GM12878 (cell line): ENCODE measurements around the gene SYNGR1. TPM values are rescaled to one million over a fixed set of nuclear protein-coding genes. Genes with fewer than 3 reads are reported as not detected.

Source experiments
- ATAC-seq: fragments of 200-7000 bp; cut with Tn5 transposase; 3 replicates; pipeline ENCODE4 v1.9.1; 2020; ENCODE audit warnings: mild to moderate bottlenecking, moderate library complexity
- BruUV-seq: library from RNA; stranded (reverse); fragments of 400-500 nt; replicated peaks from 2 replicates; lab custom pipeline; 2021; lab: Mats Ljungman, UMichigan
- CTCF ChIA-PET: fragments of 300-600 bp; sonication (Branson Sonifier 250); formaldehyde crosslinking; extraction: SDS; loops from one replicate; lab custom pipeline; 2021; ENCODE audit warnings: inconsistent platforms; lab: Yijun Ruan, JAX
- POLR2A ChIA-PET: fragments of 350-600 bp; formaldehyde crosslinking; extraction: SDS; loops from one replicate; lab custom pipeline; 2021; ENCODE audit warnings: inconsistent platforms; lab: Charles Lee
- RAD21 ChIA-PET: fragments of 300-600 bp; sonication (Branson Sonifier 250); formaldehyde crosslinking; loops from one replicate; lab custom pipeline; 2023; ENCODE audit warnings: antibody characterized with exemption; ENCODE audit not compliant: unreplicated experiment; lab: Charles Lee
- SMC1A ChIA-PET: fragments of 300-600 bp; sonication (Branson Sonifier 250); formaldehyde crosslinking; loops from one replicate; lab custom pipeline; 2023; ENCODE audit not compliant: unreplicated experiment, uncharacterized antibody; lab: Charles Lee
- DNase-seq: peaks from one replicate; pipeline ENCODE4 v3.0.0-alpha.2; 2011; ENCODE audit warnings: low read depth, low spot score
- FAIRE-seq: peaks from 3 replicates; lab custom pipeline; 2011; peaks lifted over from hg19 to GRCh38; lab: Jason Lieb, UNC
- H2AFZ ChIP-seq: 2 replicates; pipeline ENCODE4 v1.6.0; 2011; ENCODE audit warnings: low read depth, low read length, control low read depth; ENCODE audit not compliant: control insufficient read depth
- H3K27ac ChIP-seq: 2 replicates; pipeline ENCODE4 v1.5.1; 2011; ENCODE audit warnings: control low read depth; ENCODE audit not compliant: control insufficient read depth, insufficient read depth
- H3K27me3 ChIP-seq, 2 experiments: replicated peaks in 1 of 2; 2 replicates each; pipeline versions ENCODE4 v1.6.0 to v1.6.1; 2011; ENCODE audit warnings: low read length in 1 of 2; ENCODE audit not compliant: control insufficient read depth in 2 of 2, insufficient read depth in 2 of 2
- H3K36me3 ChIP-seq, 2 experiments: 2 replicates each; pipeline ENCODE4 v1.5.1; 2011; ENCODE audit warnings: low read length in 1 of 2; ENCODE audit not compliant: control insufficient read depth in 2 of 2, insufficient read depth in 2 of 2
- H3K4me1 ChIP-seq: 2 replicates; pipeline ENCODE4 v1.6.1; 2011; ENCODE audit warnings: mild to moderate bottlenecking, low read length, moderate library complexity, mixed read lengths; ENCODE audit not compliant: control insufficient read depth, insufficient read depth
- H3K4me2 ChIP-seq: 2 replicates; pipeline ENCODE4 v1.6.0; 2011; ENCODE audit warnings: control low read depth; ENCODE audit not compliant: control insufficient read depth, insufficient read depth
- H3K4me3 ChIP-seq: fragments of 200-600 bp; sonication (generic); 2 replicates; pipeline ENCODE4 v1.5.1; 2016
- H3K79me2 ChIP-seq: 2 replicates; pipeline ENCODE4 v1.6.0; 2011; ENCODE audit warnings: low read length; ENCODE audit not compliant: control insufficient read depth, insufficient read depth
- H3K9ac ChIP-seq: 2 replicates; pipeline ENCODE4 v1.8.0; 2011; ENCODE audit warnings: low read length, control low read depth, mixed read lengths; ENCODE audit not compliant: control insufficient read depth, insufficient read depth
- H3K9me3 ChIP-seq: replicated peaks from 3 replicates; pipeline ENCODE4 v1.5.1; 2011; ENCODE audit warnings: mild to moderate bottlenecking, low read length; ENCODE audit not compliant: control insufficient read depth, insufficient read depth
- H4K20me1 ChIP-seq: 2 replicates; pipeline ENCODE4 v1.6.0; 2011; ENCODE audit not compliant: control insufficient read depth, insufficient read depth
- CREM ChIP-seq: IDR thresholded peaks from 2 replicates; pipeline ENCODE4 v1.6.1; 2014; ENCODE audit warnings: antibody characterized with exemption, low read depth
- DPF2 ChIP-seq: fragments of 450-650 bp; IDR thresholded peaks from 2 replicates; pipeline ENCODE4 v1.6.1; 2017; ENCODE audit warnings: mild to moderate bottlenecking
- MTA2 ChIP-seq: fragments of 450-650 bp; IDR thresholded peaks from 2 replicates; pipeline ENCODE4 v1.6.1; 2016; ENCODE audit warnings: low read depth, mild to moderate bottlenecking, moderate library complexity
- NRF1 ChIP-seq: conservative IDR thresholded peaks from 2 replicates; pipeline ENCODE4 v1.6.1; 2011; ENCODE audit warnings: mild to moderate bottlenecking, low read depth, low read length, improper control_type of control experiment
- POLR2A ChIP-seq: IDR thresholded peaks from 2 replicates; pipeline ENCODE4 v1.6.1; 2011; ENCODE audit warnings: low read depth, mild to moderate bottlenecking, low read length
- RELA ChIP-seq: fragments of 450-650 bp; IDR thresholded peaks from 2 replicates; pipeline ENCODE4 v1.8.0; 2014; ENCODE audit warnings: borderline replicate concordance; ENCODE audit not compliant: partially characterized antibody
- SRF ChIP-seq, 2 experiments: IDR thresholded peaks; 2 replicates each; pipeline ENCODE4 v1.6.1; 2011; ENCODE audit warnings: low read depth in 2 of 2, low read length in 2 of 2, mild to moderate bottlenecking in 1 of 2, moderate library complexity in 1 of 2
- SUPT20H ChIP-seq: IDR thresholded peaks from 2 replicates; pipeline ENCODE4 v1.6.1; 2011; ENCODE audit warnings: low read depth, mild to moderate bottlenecking, low read length, moderate library complexity, borderline replicate concordance; ENCODE audit not compliant: control insufficient read depth
- WGBS: methylation state at CpG from one replicate; pipeline ENCODE4 v1.1.6; 2016; ENCODE audit warnings: low lambda C conversion rate; ENCODE audit not compliant: insufficient replicate concordance, insufficient coverage; ENCODE audit errors: missing lambda C conversion rate; 5-methylcytosine and 5-hydroxymethylcytosine counted together
- in situ Hi-C: fragments of 300-500 bp; cut with MboI; formaldehyde crosslinking; loops from 9 replicates; pipeline ENCODE4 v1.14.3; 2018; ENCODE audit warnings: mixed read lengths
- intact Hi-C: fragments of 100-400 bp; cut with micrococcal nuclease; formaldehyde crosslinking; loops from one replicate; pipeline ENCODE4 v1.14.2; 2022; ENCODE audit not compliant: unreplicated experiment
- polyA plus RNA-seq, 11 experiments: library from polyadenylated mRNA; depleted of rRNA in 4 of 11; unstranded in 6 of 11; stranded (reverse) in 5 of 11; fragments of >200 nt; fragmentation: Nextera tagmentation in 4 of 11; fragmentation: Illumina TruSeq in 1 of 11; extraction: Ambion mirVana in 4 of 11; extraction: Trizol in 1 of 11; gene quantifications; 1 replicate in 1 of 11; 2 replicates in 10 of 11; pipeline versions ENCODE4 v1.2.1 to v1.2.3, GENCODE V29; 2011 to 2016; ENCODE audit warnings: inconsistent platforms in 2 of 11, missing spikeins in 2 of 11, low read depth in 1 of 11
- total RNA-seq, 4 experiments: library from RNA; depleted of rRNA in 3 of 4; stranded (reverse); fragments of >200 nt in 3 of 4; fragmentation: Illumina TruSeq in 1 of 4; extraction: Trizol in 1 of 4; gene quantifications; 2 replicates each; pipeline versions ENCODE4 v1.2.1 to v1.2.3, GENCODE V29; 2013 to 2021
- TF ChIP-seq, protein P1 (sequence below): IDR thresholded peaks from 2 replicates; pipeline ENCODE4 v1.6.1; 2012; ENCODE audit warnings: improper control_type of control experiment, low read depth, low read length; ENCODE audit not compliant: insufficient replicate concordance

SYNGR1 gene
- total and polyA plus RNA-seq, 10 of the 15 experiments (the other 5 are each of a cell fraction or from before 2014, with no cell fraction given) = 0.87 to 9.2 (median 3.5) TPM

DNA sequence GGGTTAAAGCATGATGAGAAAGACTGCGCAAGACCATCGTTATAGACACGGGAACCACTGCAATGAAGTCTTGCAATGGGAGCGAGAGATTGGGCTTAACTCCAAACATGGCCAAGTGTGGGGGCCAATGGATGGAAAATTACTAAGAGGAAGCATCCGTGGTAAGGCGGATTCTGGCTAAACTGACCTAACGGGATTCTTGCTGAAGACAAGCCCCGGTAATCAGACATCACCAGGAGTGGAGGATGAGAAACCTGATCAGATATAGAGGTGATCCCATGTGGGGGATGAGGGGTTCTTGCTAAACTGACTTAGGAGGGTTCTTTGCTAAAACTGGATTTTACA is 5.8 kb upstream of the SYNGR1 start (continued):
- TF ChIP-seq, protein P1, sequence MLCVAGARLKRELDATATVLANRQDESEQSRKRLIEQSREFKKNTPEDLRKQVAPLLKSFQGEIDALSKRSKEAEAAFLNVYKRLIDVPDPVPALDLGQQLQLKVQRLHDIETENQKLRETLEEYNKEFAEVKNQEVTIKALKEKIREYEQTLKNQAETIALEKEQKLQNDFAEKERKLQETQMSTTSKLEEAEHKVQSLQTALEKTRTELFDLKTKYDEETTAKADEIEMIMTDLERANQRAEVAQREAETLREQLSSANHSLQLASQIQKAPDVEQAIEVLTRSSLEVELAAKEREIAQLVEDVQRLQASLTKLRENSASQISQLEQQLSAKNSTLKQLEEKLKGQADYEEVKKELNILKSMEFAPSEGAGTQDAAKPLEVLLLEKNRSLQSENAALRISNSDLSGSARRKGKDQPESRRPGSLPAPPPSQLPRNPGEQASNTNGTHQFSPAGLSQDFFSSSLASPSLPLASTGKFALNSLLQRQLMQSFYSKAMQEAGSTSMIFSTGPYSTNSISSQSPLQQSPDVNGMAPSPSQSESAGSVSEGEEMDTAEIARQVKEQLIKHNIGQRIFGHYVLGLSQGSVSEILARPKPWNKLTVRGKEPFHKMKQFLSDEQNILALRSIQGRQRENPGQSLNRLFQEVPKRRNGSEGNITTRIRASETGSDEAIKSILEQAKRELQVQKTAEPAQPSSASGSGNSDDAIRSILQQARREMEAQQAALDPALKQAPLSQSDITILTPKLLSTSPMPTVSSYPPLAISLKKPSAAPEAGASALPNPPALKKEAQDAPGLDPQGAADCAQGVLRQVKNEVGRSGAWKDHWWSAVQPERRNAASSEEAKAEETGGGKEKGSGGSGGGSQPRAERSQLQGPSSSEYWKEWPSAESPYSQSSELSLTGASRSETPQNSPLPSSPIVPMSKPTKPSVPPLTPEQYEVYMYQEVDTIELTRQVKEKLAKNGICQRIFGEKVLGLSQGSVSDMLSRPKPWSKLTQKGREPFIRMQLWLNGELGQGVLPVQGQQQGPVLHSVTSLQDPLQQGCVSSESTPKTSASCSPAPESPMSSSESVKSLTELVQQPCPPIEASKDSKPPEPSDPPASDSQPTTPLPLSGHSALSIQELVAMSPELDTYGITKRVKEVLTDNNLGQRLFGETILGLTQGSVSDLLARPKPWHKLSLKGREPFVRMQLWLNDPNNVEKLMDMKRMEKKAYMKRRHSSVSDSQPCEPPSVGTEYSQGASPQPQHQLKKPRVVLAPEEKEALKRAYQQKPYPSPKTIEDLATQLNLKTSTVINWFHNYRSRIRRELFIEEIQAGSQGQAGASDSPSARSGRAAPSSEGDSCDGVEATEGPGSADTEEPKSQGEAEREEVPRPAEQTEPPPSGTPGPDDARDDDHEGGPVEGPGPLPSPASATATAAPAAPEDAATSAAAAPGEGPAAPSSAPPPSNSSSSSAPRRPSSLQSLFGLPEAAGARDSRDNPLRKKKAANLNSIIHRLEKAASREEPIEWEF = no peak
- TF ChIP-seq SRF (IDR thresholded peaks at IDR 0.05; ENCODE audit: low read depth in 2 of 2, low read length in 2 of 2) (no peak), DPF2 (no peak)

- RAD21 ChIA-PET = no interaction called here
- POLR2A ChIA-PET = interaction anchor here (0.6 to 0.7 kb wide), 4 partner anchors 26 to 81 kb away, joined by 3 to 5 read pairs (median 4); no protein-coding TSS in a partner anchor
- BruUV-seq = no TSS peak
Observed at GRCh38 chr22:39345231-39345630, 4.6 kb upstream of the SYNGR1 start.

More at GRCh38 chr22:39345231-39345630, 4.6 kb upstream of the SYNGR1 start:
- ChIA-PET CTCF (interaction anchor here (0.9 to 4.5 kb wide), 3 partner anchors 13 to 184 kb away, joined by 3 to 47 read pairs (median 3); no protein-coding TSS in a partner anchor), SMC1A (no interaction called here)
- Histone ChIP-seq H3K9me3 (no peaks in the 10 kb centered on the region), H3K9ac (no peak overlapping the region), H3K27me3 (peaks cover 0 to 1% of the 10 kb centered on the region in 2 experiments; a peak in 3 of 4 replicates), H2AFZ (no peak overlapping the region), H3K27ac (no peak overlapping the region), H3K4me1 (peaks cover 7% of the 10 kb centered on the region), H3K36me3 (no peaks in the 10 kb centered on the region), H3K79me2 (no peaks in the 10 kb centered on the region), H4K20me1 (no peaks in the 10 kb centered on the region), H3K4me3 (no peak overlapping the region), H3K4me2 (no peak overlapping the region)
- TF ChIP-seq MTA2 (no peak), RELA (no peak), SUPT20H (no peak), NRF1 (no peak), CREM (no peak), POLR2A (no peak)
- DNase-seq (no peak), FAIRE-seq (no peak), ATAC-seq (no peak)
- intact Hi-C loops (no loop called here), in situ Hi-C loops (loop anchor here (10.0 kb wide), 1 partner anchor 690 kb away; no protein-coding TSS in a partner anchor)
- WGBS = 100% methylated on average over 4 of the region's 4 CpGs
